Loucy (cell line): Measurements from ENCODE around the gene BRS3.

Source experiments
- H2AFZ ChIP-seq: fragments of 200-600 bp; sonication (generic); 2 replicates; pipeline ENCODE4 v1.6.0; 2016; ENCODE audit warnings: antibody characterized with exemption, mild to moderate bottlenecking, low read length, moderate library complexity
- H3F3A ChIP-seq: fragments of 200-600 bp; 2 replicates; pipeline ENCODE4 v1.6.0; 2016; ENCODE audit warnings: antibody characterized with exemption, low read depth, mild to moderate bottlenecking
- H3K27me3 ChIP-seq: fragments of 200-600 bp; sonication (generic); 2 replicates; pipeline ENCODE4 v1.6.1; 2014; ENCODE audit warnings: low read length, mild to moderate bottlenecking; ENCODE audit not compliant: insufficient read depth, poor library complexity, severe bottlenecking
- H3K36me3 ChIP-seq: fragments of 200-600 bp; sonication (generic); 2 replicates; pipeline ENCODE4 v1.6.1; 2016; ENCODE audit warnings: low read length; ENCODE audit not compliant: insufficient read depth
- H3K4me1 ChIP-seq: fragments of 200-600 bp; sonication (generic); 2 replicates; pipeline ENCODE4 v1.5.1; 2014; ENCODE audit warnings: low read length, mild to moderate bottlenecking; ENCODE audit not compliant: insufficient read depth, poor library complexity, severe bottlenecking
- H3K4me2 ChIP-seq: fragments of 200-600 bp; sonication (generic); 2 replicates; pipeline ENCODE4 v1.6.0; 2014; ENCODE audit warnings: antibody characterized with exemption, low read length, low read depth, mild to moderate bottlenecking; ENCODE audit not compliant: poor library complexity, severe bottlenecking
- H3K4me3 ChIP-seq: fragments of 200-600 bp; sonication (generic); 2 replicates; pipeline ENCODE4 v1.5.1; 2014; ENCODE audit warnings: low read length, mild to moderate bottlenecking, mixed read lengths; ENCODE audit not compliant: poor library complexity, severe bottlenecking
- H3K79me2 ChIP-seq: fragments of 200-600 bp; sonication (generic); 2 replicates; pipeline ENCODE4 v1.6.1; 2014; ENCODE audit warnings: low read length; ENCODE audit not compliant: insufficient read depth
- H3K9ac ChIP-seq: fragments of 200-600 bp; sonication (generic); 2 replicates; pipeline ENCODE4 v1.6.0; 2014; ENCODE audit warnings: mild to moderate bottlenecking, low read depth, low read length, moderate library complexity; ENCODE audit not compliant: poor library complexity, severe bottlenecking
- H3K9me2 ChIP-seq: fragments of 200-600 bp; sonication (generic); replicated peaks from 2 replicates; pipeline ENCODE4 v1.6.1; 2016; ENCODE audit warnings: low read depth, low read length, mixed read lengths
- H3K9me3 ChIP-seq: fragments of 200-600 bp; sonication (generic); 2 replicates; pipeline ENCODE4 v1.6.1; 2014; ENCODE audit warnings: mild to moderate bottlenecking, antibody characterized with exemption, low read length, low read depth; ENCODE audit not compliant: insufficient read depth
- H4K20me1 ChIP-seq: fragments of 200-600 bp; sonication (generic); 2 replicates; pipeline ENCODE4 v1.6.0; 2014; ENCODE audit warnings: antibody characterized with exemption, low read length, mild to moderate bottlenecking; ENCODE audit not compliant: insufficient read depth, poor library complexity, severe bottlenecking
- CTCF ChIP-seq: fragments of 200-600 bp; sonication (generic); conservative IDR thresholded peaks from 2 replicates; pipeline ENCODE4 v1.5.1; 2014; ENCODE audit warnings: mild to moderate bottlenecking, antibody characterized with exemption, low read length
- EZH2phosphoT487 ChIP-seq: fragments of 200-600 bp; IDR thresholded peaks from 2 replicates; pipeline ENCODE4 v1.6.1; 2018; ENCODE audit warnings: antibody characterized with exemption, mild to moderate bottlenecking, moderate library complexity, borderline replicate concordance

The BRS3 gene

GRCh38 chrX:136456133-136456532 is 31.6 kb upstream of the BRS3 start:
- no peaks in the 10 kb centered on the region for H3K9me2 ChIP-seq
- H3K4me1 ChIP-seq: no peaks in the 10 kb centered on the region
- no peak overlapping the region for H3K9ac ChIP-seq
- H2AFZ ChIP-seq: no peak overlapping the region
- no peaks in the 10 kb centered on the region for H3K27me3 ChIP-seq
- TF ChIP-seq CTCF: no peak
- no peak for TF ChIP-seq EZH2phosphoT487
- H3K4me2 ChIP-seq: no peak overlapping the region
- no peaks in the 10 kb centered on the region for H3F3A ChIP-seq
- H3K36me3 ChIP-seq: no peaks in the 10 kb centered on the region
- no peaks in the 10 kb centered on the region for H3K79me2 ChIP-seq
- H3K4me3 ChIP-seq: no peak overlapping the region
- no peaks in the 10 kb centered on the region for H4K20me1 ChIP-seq
- no peaks in the 10 kb centered on the region for H3K9me3 ChIP-seq

- Histone ChIP-seq H3K9me2 (no peaks in the 10 kb centered on the region), H3K79me2 (no peaks in the 10 kb centered on the region), H3K4me1 (no peaks in the 10 kb centered on the region), H3K9me3 (no peaks in the 10 kb centered on the region), H3K4me3 (no peak overlapping the region), H3K9ac (no peak overlapping the region), H3K4me2 (no peak overlapping the region), H3F3A (no peaks in the 10 kb centered on the region), H3K36me3 (no peaks in the 10 kb centered on the region), H2AFZ (no peak overlapping the region), H4K20me1 (no peaks in the 10 kb centered on the region), H3K27me3 (no peaks in the 10 kb centered on the region)
- TF ChIP-seq CTCF (no peak), EZH2phosphoT487 (no peak)
These were observed 30.3 kb upstream of the BRS3 start for GRCh38 chrX:136457303-136457917.

- H4K20me1 ChIP-seq: no peaks in the 10 kb centered on the region
- H3K9me2 ChIP-seq: no peaks in the 10 kb centered on the region
- H3K4me2 ChIP-seq: no peak overlapping the region
- no peaks in the 10 kb centered on the region for H3F3A ChIP-seq
- no peak overlapping the region for H3K9ac ChIP-seq
- TF ChIP-seq EZH2phosphoT487 (no peak), CTCF (no peak)
- H3K27me3 ChIP-seq: no peaks in the 10 kb centered on the region
- no peaks in the 10 kb centered on the region for H3K9me3 ChIP-seq
- no peaks in the 10 kb centered on the region for H3K79me2 ChIP-seq
- H3K36me3 ChIP-seq: no peaks in the 10 kb centered on the region
- no peaks in the 10 kb centered on the region for H3K4me1 ChIP-seq
- no peak overlapping the region for H3K4me3 ChIP-seq
- no peak overlapping the region for H2AFZ ChIP-seq
These were observed 23.2 kb upstream of the BRS3 start for GRCh38 chrX:136464589-136464988.
